ENCODE data around the gene CLPSL1. TPM values are rescaled to one million over a fixed set of nuclear protein-coding genes. Genes with fewer than 3 reads are reported as not detected.
A peak's percentile ranks its signal among the peaks of the same experiment; 100 is the strongest.
"Not testable (repeated sequence)": the region's sequence is repeated elsewhere in the genome, so short reads cannot be mapped to it uniquely, and the experiment has no call there.

The CLPSL1 gene, protein sequence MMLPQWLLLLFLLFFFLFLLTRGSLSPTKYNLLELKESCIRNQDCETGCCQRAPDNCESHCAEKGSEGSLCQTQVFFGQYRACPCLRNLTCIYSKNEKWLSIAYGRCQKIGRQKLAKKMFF
- not detected for total RNA-seq
- not detected for polyA plus RNA-seq

DNA sequence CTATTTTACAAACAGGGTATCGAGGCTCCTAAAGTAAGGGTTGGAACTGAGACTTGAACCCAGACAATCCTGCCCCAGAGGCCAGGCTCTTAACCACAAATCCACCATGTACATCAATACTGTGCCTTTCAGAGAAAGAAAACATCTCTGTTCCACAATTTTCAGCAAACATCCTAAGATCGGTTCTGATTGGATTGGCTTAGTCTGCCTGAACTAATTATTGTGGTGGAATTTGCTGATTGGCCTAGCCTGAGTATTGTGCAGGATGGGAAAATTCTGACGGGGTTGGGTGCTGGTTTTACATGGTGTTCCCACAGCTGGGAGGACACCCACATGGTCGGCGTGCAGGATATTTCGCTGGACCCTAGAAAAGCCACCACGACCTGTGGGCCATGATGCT is at the start of gene CLPSL1:
TSS of gene CLPSL1 (plus strand) at position 301 of the 400 bp plus-strand sequence. CDS start at position 393, 92 bp downstream.
- peaks cover 4% of the 10 kb centered on the region for H3K36me3 Mint-ChIP-seq
- no peak for DNase-seq
- Histone ChIP-seq H3K4me1 (ENCODE audit: control insufficient read depth, insufficient read depth, low read length, poor library complexity, severe bottlenecking) (peaks cover 8% of the 10 kb centered on the region), H3K27me3 (ENCODE audit: control insufficient read depth, insufficient read depth, low read length) (no peaks in the 10 kb centered on the region), H3K36me3 (ENCODE audit: control insufficient read depth, insufficient read depth, low read length) (no peaks in the 10 kb centered on the region), H3K4me3 (ENCODE audit: low read depth, low read length) (no peak within 1 kb of the TSS), H3K27ac (ENCODE audit: insufficient read depth, low read length, poor library complexity, severe bottlenecking) (no peak within 1 kb of the TSS), H3K9me3 (ENCODE audit: control insufficient read depth in 2 of 2, low read length in 2 of 2) (no peaks in the 10 kb centered on the region)
- no peak for ATAC-seq (ENCODE audit: low read depth in 2 of 2)
- peaks cover 0 to 2% (median 0%) of the 10 kb centered on the region in 7 donors for H3K9me3 Mint-ChIP-seq
- H3K27ac Mint-ChIP-seq = no peak within 1 kb of the TSS
- H3K4me3 Mint-ChIP-seq = no peak within 1 kb of the TSS
- H3K27me3 Mint-ChIP-seq = peaks cover 28% of the 10 kb centered on the region
- H3K4me1 Mint-ChIP-seq = peaks cover 0 to 6% (median 0%) of the 10 kb centered on the region in 4 donors

DNA sequence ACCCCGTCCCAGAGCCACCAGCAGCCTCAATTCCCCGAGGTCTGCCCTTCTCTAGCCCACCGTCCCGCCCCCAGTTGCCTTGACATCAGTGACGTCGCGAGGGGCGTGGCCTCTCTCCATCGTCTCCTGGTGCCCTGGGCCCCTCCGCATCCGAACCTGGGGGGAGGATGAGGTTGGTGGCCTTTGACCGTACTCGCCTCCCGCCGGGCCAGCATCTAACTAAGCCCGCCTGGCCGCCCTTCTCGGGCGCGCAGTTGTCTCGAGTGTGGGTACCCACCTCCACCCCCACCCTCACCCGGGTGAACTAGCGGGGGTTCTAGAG is 49.4 kb upstream of the CLPSL1 start:
- H3K27me3 ChIP-seq (ENCODE audit: control insufficient read depth, insufficient read depth, low read length) = no peaks in the 10 kb centered on the region
- Mint-ChIP-seq H3K4me3 (peak overlapping the region; percentile 85 to 95 (median 90)), H3K9me3 (no peaks in the 10 kb centered on the region), H3K27me3 (peaks cover 5% of the 10 kb centered on the region), H3K27ac (peak overlapping the region; percentile 89 to 97 (median 95)), H3K4me1 (peaks cover 8 to 92% (median 57%) of the 10 kb centered on the region in 4 donors), H3K36me3 (no peaks in the 10 kb centered on the region)
- peak; percentile 28 to 33 for ATAC-seq (ENCODE audit: low read depth in 2 of 2)
- H3K27ac ChIP-seq (ENCODE audit: insufficient read depth, low read length, poor library complexity, severe bottlenecking) = peak overlapping the region; percentile 90
- H3K9me3 ChIP-seq (ENCODE audit: control insufficient read depth in 2 of 2, low read length in 2 of 2) = no peaks in the 10 kb centered on the region
- peaks cover 77% of the 10 kb centered on the region for H3K4me1 ChIP-seq (ENCODE audit: control insufficient read depth, insufficient read depth, low read length, poor library complexity, severe bottlenecking)
- no peaks in the 10 kb centered on the region for H3K36me3 ChIP-seq (ENCODE audit: control insufficient read depth, insufficient read depth, low read length)
- H3K4me3 ChIP-seq (ENCODE audit: low read depth, low read length) = no peak overlapping the region
- DNase-seq = peak; percentile 83 to 91 (median 87)

DNA sequence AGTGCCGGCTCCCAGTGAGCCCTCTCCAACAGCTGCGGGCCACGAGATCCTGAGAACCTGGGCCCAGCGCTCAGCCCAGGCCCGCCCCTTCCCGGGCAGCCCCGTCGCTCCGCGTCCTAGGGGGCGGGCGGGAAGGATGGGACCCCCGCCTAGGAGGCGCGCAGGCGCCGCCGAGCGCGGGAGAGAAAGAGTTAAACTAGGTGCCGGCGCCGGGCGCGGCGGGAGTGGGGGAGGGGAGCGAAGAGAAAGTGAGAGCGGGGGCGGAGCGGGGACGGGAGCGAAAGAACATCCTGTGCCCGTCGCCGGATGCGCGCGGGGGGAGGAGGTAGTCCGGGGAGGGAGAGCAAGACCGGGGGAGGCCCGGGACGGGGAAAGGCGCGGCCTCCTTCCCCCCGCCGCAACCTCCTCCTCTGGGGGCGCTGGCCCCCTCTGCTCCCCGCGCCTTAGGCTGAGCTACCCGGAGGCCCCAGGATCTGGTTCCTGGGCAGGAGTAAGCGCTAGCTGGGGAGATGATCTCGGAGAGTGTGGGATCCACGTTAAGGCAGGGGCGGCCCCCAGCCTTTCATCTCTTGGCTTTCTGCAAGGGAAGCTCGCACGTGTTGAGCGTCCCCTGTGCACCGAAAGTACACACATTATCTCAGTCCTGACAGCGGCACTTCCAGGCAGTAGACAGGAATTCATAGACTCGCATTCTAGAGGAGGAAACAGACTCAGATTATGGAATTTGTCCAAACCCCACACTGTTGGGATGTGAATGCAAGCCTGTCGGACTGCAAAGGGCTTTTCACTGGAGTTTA is 48.9 kb upstream of the CLPSL1 start:
- Mint-ChIP-seq H3K4me1 (peaks cover 2 to 92% (median 53%) of the 10 kb centered on the region in 4 donors), H3K9me3 (no peaks in the 10 kb centered on the region)

DNA sequence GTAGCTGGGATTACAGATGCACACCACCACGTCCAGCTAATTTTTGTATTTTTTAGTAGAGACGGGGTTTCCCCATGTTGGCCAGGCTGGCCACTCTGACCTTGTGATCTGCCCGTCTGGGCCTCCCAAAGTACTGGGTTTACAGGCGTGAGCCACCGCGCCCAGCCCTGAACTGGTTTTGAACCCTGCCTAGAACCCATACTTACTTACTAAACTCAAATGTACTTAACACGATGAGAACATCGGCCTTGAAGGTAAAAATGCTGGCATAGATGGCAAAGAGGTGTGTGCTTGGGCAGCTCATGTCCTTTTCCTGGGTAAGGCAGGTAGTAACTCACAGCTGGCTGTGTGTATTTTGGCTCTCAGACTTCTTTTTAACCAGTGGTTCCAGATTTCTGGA is 47.2 kb upstream of the CLPSL1 start:
- Histone ChIP-seq H3K9me3 (ENCODE audit: control insufficient read depth in 2 of 2, low read length in 2 of 2) (no peaks in the 10 kb centered on the region), H3K4me3 (ENCODE audit: low read depth, low read length) (no peak overlapping the region), H3K36me3 (ENCODE audit: control insufficient read depth, insufficient read depth, low read length) (no peaks in the 10 kb centered on the region), H3K4me1 (ENCODE audit: control insufficient read depth, insufficient read depth, low read length, poor library complexity, severe bottlenecking) (peaks cover 64% of the 10 kb centered on the region), H3K27me3 (ENCODE audit: control insufficient read depth, insufficient read depth, low read length) (no peaks in the 10 kb centered on the region), H3K27ac (ENCODE audit: insufficient read depth, low read length, poor library complexity, severe bottlenecking) (no peak overlapping the region)
- Mint-ChIP-seq H3K4me3 (peak overlapping the region in 2 of 4 donors; percentile 35 to 85), H3K36me3 (no peaks in the 10 kb centered on the region), H3K9me3 (no peaks in the 10 kb centered on the region), H3K27ac (peak overlapping the region; percentile 48 to 95 (median 78)), H3K27me3 (peaks cover 5% of the 10 kb centered on the region), H3K4me1 (peaks cover 4 to 88% (median 52%) of the 10 kb centered on the region in 4 donors)
- DNase-seq (no peak), ATAC-seq (ENCODE audit: low read depth in 2 of 2) (no peak)

More for the DNA sequence above, 48.9 kb upstream of the CLPSL1 start:
- DNase-seq = peak; percentile 83 to 95 (median 91)
- Mint-ChIP-seq H3K27me3 (peaks cover 5% of the 10 kb centered on the region), H3K36me3 (no peaks in the 10 kb centered on the region), H3K4me3 (peak overlapping the region; percentile 85 to 95 (median 90)), H3K27ac (peak overlapping the region; percentile 95 to 97 (median 95))
- H3K4me1 ChIP-seq (ENCODE audit: control insufficient read depth, insufficient read depth, low read length, poor library complexity, severe bottlenecking) = peaks cover 74% of the 10 kb centered on the region
- no peaks in the 10 kb centered on the region for H3K36me3 ChIP-seq (ENCODE audit: control insufficient read depth, insufficient read depth, low read length)
- no peaks in the 10 kb centered on the region for H3K9me3 ChIP-seq (ENCODE audit: control insufficient read depth in 2 of 2, low read length in 2 of 2)
- no peaks in the 10 kb centered on the region for H3K27me3 ChIP-seq (ENCODE audit: control insufficient read depth, insufficient read depth, low read length)
- peak overlapping the region; percentile 75 for H3K4me3 ChIP-seq (ENCODE audit: low read depth, low read length)
- peak; percentile 57 to 59 for ATAC-seq (ENCODE audit: low read depth in 2 of 2)
- peak overlapping the region; percentile 90 for H3K27ac ChIP-seq (ENCODE audit: insufficient read depth, low read length, poor library complexity, severe bottlenecking)

DNA sequence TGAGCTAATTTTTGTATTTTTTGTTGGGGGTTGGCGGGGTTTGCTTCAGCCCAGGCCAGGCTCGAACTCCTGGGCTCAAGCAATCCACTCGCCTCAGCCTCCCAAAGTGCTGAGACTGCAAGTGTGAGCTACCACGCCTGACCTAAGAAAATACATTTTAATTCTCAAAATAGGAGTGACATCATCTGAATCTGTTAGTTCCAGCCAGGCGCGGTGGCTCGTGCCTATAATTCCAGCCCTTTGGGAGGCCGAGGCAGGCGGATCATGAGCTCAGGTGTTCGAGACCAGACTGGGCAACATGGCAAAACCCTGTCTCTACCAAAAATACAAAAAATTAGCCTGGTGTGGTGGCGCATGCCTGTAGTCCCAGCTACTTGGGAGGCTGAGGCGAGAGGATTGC is 46.5 kb upstream of the CLPSL1 start:
- not testable (repeated sequence) for H3K27me3 Mint-ChIP-seq

DNA sequence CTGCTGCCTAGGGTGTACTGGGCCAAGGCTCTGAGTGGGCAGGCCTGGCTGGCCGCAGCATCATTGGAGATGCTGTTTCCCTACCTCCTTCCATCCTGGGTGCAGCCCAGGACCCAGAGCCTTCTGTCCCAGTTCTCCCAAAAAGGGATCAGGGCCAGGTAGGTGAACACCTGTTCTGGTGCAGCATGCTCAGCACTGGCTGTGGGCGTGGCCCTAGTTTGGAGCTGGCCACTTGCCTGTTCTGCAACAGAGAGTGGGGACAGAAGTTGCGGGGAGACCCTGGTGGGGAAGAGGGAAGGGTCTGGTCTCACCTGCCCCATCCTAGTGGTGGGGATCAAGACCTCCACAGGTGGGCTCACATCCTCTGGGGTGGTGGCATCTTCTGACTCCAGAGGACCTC is 45.4 kb upstream of the CLPSL1 start:
- Histone ChIP-seq H3K27ac (ENCODE audit: insufficient read depth, low read length, poor library complexity, severe bottlenecking) (no peak overlapping the region), H3K36me3 (ENCODE audit: control insufficient read depth, insufficient read depth, low read length) (no peaks in the 10 kb centered on the region), H3K4me1 (ENCODE audit: control insufficient read depth, insufficient read depth, low read length, poor library complexity, severe bottlenecking) (peaks cover 45% of the 10 kb centered on the region), H3K9me3 (ENCODE audit: control insufficient read depth in 2 of 2, low read length in 2 of 2) (no peaks in the 10 kb centered on the region), H3K27me3 (ENCODE audit: control insufficient read depth, insufficient read depth, low read length) (no peaks in the 10 kb centered on the region), H3K4me3 (ENCODE audit: low read depth, low read length) (no peak overlapping the region)
- DNase-seq (no peak), ATAC-seq (ENCODE audit: low read depth in 2 of 2) (no peak)
- peaks cover 5% of the 10 kb centered on the region for H3K27me3 Mint-ChIP-seq
- H3K4me3 Mint-ChIP-seq = no peak overlapping the region
- peak overlapping the region in 1 of 3 donors; percentile 76 for H3K27ac Mint-ChIP-seq
- H3K36me3 Mint-ChIP-seq = no peaks in the 10 kb centered on the region
- H3K9me3 Mint-ChIP-seq = no peaks in the 10 kb centered on the region
- peaks cover 4 to 69% (median 36%) of the 10 kb centered on the region in 4 donors for H3K4me1 Mint-ChIP-seq

More for the DNA sequence above, 46.5 kb upstream of the CLPSL1 start:
- not testable (repeated sequence) for H3K9me3 ChIP-seq (ENCODE audit: control insufficient read depth in 2 of 2, low read length in 2 of 2); H3K27me3 ChIP-seq (ENCODE audit: control insufficient read depth, insufficient read depth, low read length); H3K27ac Mint-ChIP-seq; H3K9me3 Mint-ChIP-seq; H3K36me3 ChIP-seq (ENCODE audit: control insufficient read depth, insufficient read depth, low read length); DNase-seq; ATAC-seq (ENCODE audit: low read depth in 2 of 2); H3K27ac ChIP-seq (ENCODE audit: insufficient read depth, low read length, poor library complexity, severe bottlenecking); H3K4me3 ChIP-seq (ENCODE audit: low read depth, low read length); H3K36me3 Mint-ChIP-seq
- peaks cover 57% of the 10 kb centered on the region for H3K4me1 ChIP-seq (ENCODE audit: control insufficient read depth, insufficient read depth, low read length, poor library complexity, severe bottlenecking)
- Mint-ChIP-seq H3K4me1 (peaks cover 4 to 81% (median 46%) of the 10 kb centered on the region in 4 donors), H3K4me3 (peak overlapping the region in 1 of 4 donors; percentile 37)

DNA sequence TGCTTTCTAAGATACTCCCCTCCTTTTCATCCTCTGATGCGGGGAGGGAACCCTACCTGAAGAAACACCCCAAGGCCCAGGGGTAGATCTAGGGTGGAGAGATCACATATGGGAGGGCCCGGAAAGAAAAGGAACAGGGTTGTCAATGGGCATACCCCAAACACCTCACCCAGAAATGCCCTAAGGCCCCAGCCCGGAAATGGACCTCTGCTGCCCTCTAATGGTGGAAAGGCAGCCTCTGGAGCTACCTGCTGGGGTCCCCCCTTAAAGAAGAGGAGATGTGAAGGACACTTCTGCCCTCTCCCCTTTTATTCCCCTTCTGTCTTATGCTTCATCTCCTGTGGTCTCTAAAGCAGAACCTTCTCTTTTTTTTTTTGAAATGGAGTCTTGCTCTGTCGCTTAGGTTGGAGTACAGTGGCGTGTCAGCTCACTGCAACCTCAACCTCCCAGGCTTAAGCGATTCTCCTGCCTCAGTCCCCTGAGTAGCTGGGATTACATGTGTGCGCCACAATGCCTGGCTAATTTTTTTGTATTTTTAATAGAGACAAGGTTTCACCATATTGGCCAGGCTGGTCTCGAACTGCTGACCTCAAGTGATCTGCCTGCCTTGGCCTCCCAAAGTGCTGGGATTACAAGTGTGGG is 44.4 kb upstream of the CLPSL1 start:
- Histone ChIP-seq H3K4me1 (ENCODE audit: control insufficient read depth, insufficient read depth, low read length, poor library complexity, severe bottlenecking) (peaks cover 38% of the 10 kb centered on the region), H3K27me3 (ENCODE audit: control insufficient read depth, insufficient read depth, low read length) (no peaks in the 10 kb centered on the region), H3K27ac (ENCODE audit: insufficient read depth, low read length, poor library complexity, severe bottlenecking) (no peak overlapping the region), H3K9me3 (ENCODE audit: control insufficient read depth in 2 of 2, low read length in 2 of 2) (no peaks in the 10 kb centered on the region), H3K36me3 (ENCODE audit: control insufficient read depth, insufficient read depth, low read length) (no peaks in the 10 kb centered on the region), H3K4me3 (ENCODE audit: low read depth, low read length) (no peak overlapping the region)
- Mint-ChIP-seq H3K4me1 (peaks cover 4 to 62% (median 29%) of the 10 kb centered on the region in 4 donors), H3K27ac (peak overlapping the region; percentile 74 to 83 (median 76)), H3K4me3 (peak overlapping the region; percentile 28 to 71 (median 50)), H3K36me3 (no peaks in the 10 kb centered on the region), H3K27me3 (peaks cover 5% of the 10 kb centered on the region), H3K9me3 (no peaks in the 10 kb centered on the region)
- DNase-seq (peak; percentile 74 to 85 (median 83)), ATAC-seq (ENCODE audit: low read depth in 2 of 2) (peak; percentile 32 to 38)

All from CD4-positive, CD25-positive, alpha-beta regulatory T cell (primary cell).